GM12878 (cell line): ENCODE data around the gene CYSLTR2. TPM values are rescaled to one million over a fixed set of nuclear protein-coding genes. Genes with fewer than 3 reads are reported as not detected.

Experiments used
- ATAC-seq: fragments of 200-7000 bp; cut with Tn5 transposase; 3 replicates; pipeline ENCODE4 v1.9.1; 2020; ENCODE audit warnings: mild to moderate bottlenecking, moderate library complexity
- BruUV-seq: library from RNA; stranded (reverse); fragments of 400-500 nt; replicated peaks from 2 replicates; lab custom pipeline; 2021; lab: Mats Ljungman, UMichigan
- CTCF ChIA-PET: fragments of 300-600 bp; sonication (Branson Sonifier 250); formaldehyde crosslinking; extraction: SDS; loops from one replicate; lab custom pipeline; 2021; ENCODE audit warnings: inconsistent platforms; lab: Yijun Ruan, JAX
- POLR2A ChIA-PET: fragments of 350-600 bp; formaldehyde crosslinking; extraction: SDS; loops from one replicate; lab custom pipeline; 2021; ENCODE audit warnings: inconsistent platforms; lab: Charles Lee
- RAD21 ChIA-PET: fragments of 300-600 bp; sonication (Branson Sonifier 250); formaldehyde crosslinking; loops from one replicate; lab custom pipeline; 2023; ENCODE audit warnings: antibody characterized with exemption; ENCODE audit not compliant: unreplicated experiment; lab: Charles Lee
- SMC1A ChIA-PET: fragments of 300-600 bp; sonication (Branson Sonifier 250); formaldehyde crosslinking; loops from one replicate; lab custom pipeline; 2023; ENCODE audit not compliant: unreplicated experiment, uncharacterized antibody; lab: Charles Lee
- DNase-seq: peaks from one replicate; pipeline ENCODE4 v3.0.0-alpha.2; 2011; ENCODE audit warnings: low read depth, low spot score
- FAIRE-seq: peaks from 3 replicates; lab custom pipeline; 2011; peaks lifted over from hg19 to GRCh38; lab: Jason Lieb, UNC
- H2AFZ ChIP-seq: 2 replicates; pipeline ENCODE4 v1.6.0; 2011; ENCODE audit warnings: low read depth, low read length, control low read depth; ENCODE audit not compliant: control insufficient read depth
- H3K27ac ChIP-seq: 2 replicates; pipeline ENCODE4 v1.5.1; 2011; ENCODE audit warnings: control low read depth; ENCODE audit not compliant: control insufficient read depth, insufficient read depth
- H3K27me3 ChIP-seq, 2 experiments: replicated peaks in 1 of 2; 2 replicates each; pipeline versions ENCODE4 v1.6.0 to v1.6.1; 2011; ENCODE audit warnings: low read length in 1 of 2; ENCODE audit not compliant: control insufficient read depth in 2 of 2, insufficient read depth in 2 of 2
- H3K36me3 ChIP-seq, 2 experiments: 2 replicates each; pipeline ENCODE4 v1.5.1; 2011; ENCODE audit warnings: low read length in 1 of 2; ENCODE audit not compliant: control insufficient read depth in 2 of 2, insufficient read depth in 2 of 2
- H3K4me1 ChIP-seq: 2 replicates; pipeline ENCODE4 v1.6.1; 2011; ENCODE audit warnings: mild to moderate bottlenecking, low read length, moderate library complexity, mixed read lengths; ENCODE audit not compliant: control insufficient read depth, insufficient read depth
- H3K4me2 ChIP-seq: 2 replicates; pipeline ENCODE4 v1.6.0; 2011; ENCODE audit warnings: control low read depth; ENCODE audit not compliant: control insufficient read depth, insufficient read depth
- H3K4me3 ChIP-seq: fragments of 200-600 bp; sonication (generic); 2 replicates; pipeline ENCODE4 v1.5.1; 2016
- H3K79me2 ChIP-seq: 2 replicates; pipeline ENCODE4 v1.6.0; 2011; ENCODE audit warnings: low read length; ENCODE audit not compliant: control insufficient read depth, insufficient read depth
- H3K9ac ChIP-seq: 2 replicates; pipeline ENCODE4 v1.8.0; 2011; ENCODE audit warnings: low read length, control low read depth, mixed read lengths; ENCODE audit not compliant: control insufficient read depth, insufficient read depth
- H3K9me3 ChIP-seq: replicated peaks from 3 replicates; pipeline ENCODE4 v1.5.1; 2011; ENCODE audit warnings: mild to moderate bottlenecking, low read length; ENCODE audit not compliant: control insufficient read depth, insufficient read depth
- H4K20me1 ChIP-seq: 2 replicates; pipeline ENCODE4 v1.6.0; 2011; ENCODE audit not compliant: control insufficient read depth, insufficient read depth
- BCL11A ChIP-seq: IDR thresholded peaks from 2 replicates; pipeline ENCODE4 v1.6.1; 2011; ENCODE audit warnings: low read depth, low read length
- BCLAF1 ChIP-seq: fragments of 450-650 bp; IDR thresholded peaks from 2 replicates; pipeline ENCODE4 v1.6.1; 2017; ENCODE audit warnings: antibody characterized with exemption, mild to moderate bottlenecking, moderate library complexity
- BHLHE40 ChIP-seq, 2 experiments: fragments of 450-650 bp in 1 of 2; IDR thresholded peaks; 2 replicates each; pipeline ENCODE4 v1.6.1; 2011 to 2017; ENCODE audit warnings: low read depth in 2 of 2, borderline replicate concordance in 1 of 2, improper control_type of control experiment in 1 of 2, low read length in 1 of 2, mild to moderate bottlenecking in 1 of 2
- DPF2 ChIP-seq: fragments of 450-650 bp; IDR thresholded peaks from 2 replicates; pipeline ENCODE4 v1.6.1; 2017; ENCODE audit warnings: mild to moderate bottlenecking
- FOS ChIP-seq: IDR thresholded peaks from 3 replicates; pipeline ENCODE4 v1.6.1; 2011; ENCODE audit warnings: borderline replicate concordance; ENCODE audit not compliant: insufficient read length; ENCODE audit errors: extremely low read depth
- HDGF ChIP-seq: fragments of 450-650 bp; IDR thresholded peaks from 2 replicates; pipeline ENCODE4 v1.6.1; 2016; ENCODE audit warnings: antibody characterized with exemption
- JUNB ChIP-seq: IDR thresholded peaks from 2 replicates; pipeline ENCODE4 v1.6.1; 2016; ENCODE audit warnings: antibody characterized with exemption, mild to moderate bottlenecking
- MYB ChIP-seq: fragments of 150-350 bp; IDR thresholded peaks from 2 replicates; pipeline ENCODE4 v1.6.1; 2014; ENCODE audit warnings: mild to moderate bottlenecking, low read depth, low read length, borderline replicate concordance
- NBN ChIP-seq: fragments of 450-650 bp; IDR thresholded peaks from 2 replicates; pipeline ENCODE4 v1.6.1; 2016
- NR2C1 ChIP-seq: fragments of 450-650 bp; IDR thresholded peaks from 2 replicates; pipeline ENCODE4 v1.6.1; 2017; ENCODE audit warnings: antibody characterized with exemption, mild to moderate bottlenecking, moderate library complexity
- NR2F1 ChIP-seq: fragments of 450-650 bp; conservative IDR thresholded peaks from 2 replicates; pipeline ENCODE4 v1.6.1; 2017; ENCODE audit warnings: mild to moderate bottlenecking
- RAD21 ChIP-seq: IDR thresholded peaks from 2 replicates; pipeline ENCODE4 v1.6.1; 2011; ENCODE audit warnings: mild to moderate bottlenecking, low read depth, low read length, moderate library complexity; ENCODE audit not compliant: insufficient read depth
- SIN3A ChIP-seq: IDR thresholded peaks from 2 replicates; pipeline ENCODE4 v1.6.1; 2012; ENCODE audit warnings: low read depth, low read length, improper control_type of control experiment
- SMARCA5 ChIP-seq: fragments of 450-650 bp; IDR thresholded peaks from 2 replicates; pipeline ENCODE4 v1.6.1; 2017; ENCODE audit warnings: mild to moderate bottlenecking
- SREBF2 ChIP-seq: IDR thresholded peaks from 2 replicates; pipeline ENCODE4 v1.6.1; 2012; ENCODE audit warnings: mild to moderate bottlenecking, low read length
- TARDBP ChIP-seq: IDR thresholded peaks from 2 replicates; pipeline ENCODE4 v1.6.1; 2016; ENCODE audit warnings: borderline replicate concordance
- ZNF217 ChIP-seq: fragments of 450-650 bp; IDR thresholded peaks from 2 replicates; pipeline ENCODE4 v1.6.1; 2017; ENCODE audit warnings: antibody characterized with exemption, mild to moderate bottlenecking
- WGBS: methylation state at CpG from one replicate; pipeline ENCODE4 v1.1.6; 2016; ENCODE audit warnings: low lambda C conversion rate; ENCODE audit not compliant: insufficient replicate concordance, insufficient coverage; ENCODE audit errors: missing lambda C conversion rate; 5-methylcytosine and 5-hydroxymethylcytosine counted together
- in situ Hi-C: fragments of 300-500 bp; cut with MboI; formaldehyde crosslinking; loops from 9 replicates; pipeline ENCODE4 v1.14.3; 2018; ENCODE audit warnings: mixed read lengths
- intact Hi-C: fragments of 100-400 bp; cut with micrococcal nuclease; formaldehyde crosslinking; loops from one replicate; pipeline ENCODE4 v1.14.2; 2022; ENCODE audit not compliant: unreplicated experiment
- polyA plus RNA-seq, 11 experiments: library from polyadenylated mRNA; depleted of rRNA in 4 of 11; unstranded in 6 of 11; stranded (reverse) in 5 of 11; fragments of >200 nt; fragmentation: Nextera tagmentation in 4 of 11; fragmentation: Illumina TruSeq in 1 of 11; extraction: Ambion mirVana in 4 of 11; extraction: Trizol in 1 of 11; gene quantifications; 1 replicate in 1 of 11; 2 replicates in 10 of 11; pipeline versions ENCODE4 v1.2.1 to v1.2.3, GENCODE V29; 2011 to 2016; ENCODE audit warnings: inconsistent platforms in 2 of 11, missing spikeins in 2 of 11, low read depth in 1 of 11
- total RNA-seq, 4 experiments: library from RNA; depleted of rRNA in 3 of 4; stranded (reverse); fragments of >200 nt in 3 of 4; fragmentation: Illumina TruSeq in 1 of 4; extraction: Trizol in 1 of 4; gene quantifications; 2 replicates each; pipeline versions ENCODE4 v1.2.1 to v1.2.3, GENCODE V29; 2013 to 2021

The CYSLTR2 gene
- total and polyA plus RNA-seq, 10 of the 15 experiments (the other 5 are each of a cell fraction or from before 2014, with no cell fraction given): 0.02 to 0.08 (median 0.03) TPM; not detected in 5

- no peaks in the 10 kb centered on the region for H3K36me3 ChIP-seq
- CTCF ChIA-PET: interaction anchor here (1.4 kb wide), 1 partner anchor 8 kb away, joined by 3 read pairs; no protein-coding TSS in a partner anchor
- no peak overlapping the region for H3K9ac ChIP-seq
- H2AFZ ChIP-seq: no peak overlapping the region
- peaks cover 2% of the 10 kb centered on the region; the same call in 2 of the 3 replicates for H3K9me3 ChIP-seq
- intact Hi-C loops (no loop called here), in situ Hi-C loops (no loop called here)
- H3K27me3 ChIP-seq: no peaks in the 10 kb centered on the region; a peak in 1 of 4 replicates
- FAIRE-seq: no peak
- RAD21 ChIA-PET: no interaction called here
- no peak for DNase-seq
- H3K4me3 ChIP-seq: no peak overlapping the region
- POLR2A ChIA-PET: no interaction called here
- H3K4me2 ChIP-seq: no peak overlapping the region
- WGBS: 16% methylated on average over 4 of the region's 4 CpGs
- no peaks in the 10 kb centered on the region for H3K79me2 ChIP-seq
- no TSS peak for BruUV-seq
- no peak for ATAC-seq
- SMC1A ChIA-PET: interaction anchor here (0.5 to 1.7 kb wide), 2 partner anchors 9 to 171 kb away, joined by 3 read pairs; no protein-coding TSS in a partner anchor
- TF ChIP-seq NR2F1 (no peak), NBN (no peak), SREBF2 (no peak)
- no peaks in the 10 kb centered on the region for H4K20me1 ChIP-seq
- no peaks in the 10 kb centered on the region for H3K4me1 ChIP-seq
- no peak overlapping the region for H3K27ac ChIP-seq
Measured at GRCh38 chr13:48720621-48721020, 66.9 kb downstream of the CYSLTR2 start.

- Histone ChIP-seq H3K9ac (no peak overlapping the region), H3K27me3 (no peaks in the 10 kb centered on the region; a peak in 1 of 4 replicates), H4K20me1 (no peaks in the 10 kb centered on the region), H3K4me1 (no peaks in the 10 kb centered on the region), H3K79me2 (no peaks in the 10 kb centered on the region), H3K4me3 (no peak overlapping the region), H3K4me2 (no peak overlapping the region), H2AFZ (no peak overlapping the region), H3K36me3 (no peaks in the 10 kb centered on the region), H3K9me3 (no peaks in the 10 kb centered on the region; the same call in 1 of the 3 replicates), H3K27ac (no peak overlapping the region)
- in situ Hi-C loops (no loop called here), intact Hi-C loops (no loop called here)
- ChIA-PET SMC1A (no interaction called here), RAD21 (no interaction called here), CTCF (interaction anchor here (0.8 kb wide), 1 partner anchor 10 kb away, joined by 3 read pairs; no protein-coding TSS in a partner anchor), POLR2A (no interaction called here)
- 100% methylated on average over 1 of the region's 1 CpG for WGBS
- ATAC-seq (no peak), DNase-seq (no peak), FAIRE-seq (no peak)
- BruUV-seq: no TSS peak
- TF ChIP-seq BCLAF1: no peak
- no peak for TF ChIP-seq DPF2
- no peak for TF ChIP-seq RAD21
- no peak for TF ChIP-seq MYB
- TF ChIP-seq TARDBP: no peak
- no peak for TF ChIP-seq BHLHE40 (IDR thresholded peaks at IDR 0.05; ENCODE audit: borderline replicate concordance in 1 of 2, low read depth in 2 of 2, low read length in 1 of 2)
- no peak for TF ChIP-seq FOS
- no peak for TF ChIP-seq ZNF217
- TF ChIP-seq JUNB: no peak
- no peak for TF ChIP-seq NR2C1
- no peak for TF ChIP-seq HDGF
- TF ChIP-seq SMARCA5: no peak
- no peak for TF ChIP-seq BCL11A
- TF ChIP-seq SIN3A: no peak
Measured at GRCh38 chr13:48723168-48723567, 69.4 kb downstream of the CYSLTR2 start.
